ENCODE measurements around the gene ORC5.

The ORC5 gene

GRCh38 chr7:104124469-104124868, 83.3 kb downstream of the ORC5 start:
- DNase-seq: no peak

- DNase-seq: no peak
Measured at GRCh38 chr7:104123786-104124185, 84.0 kb downstream of the ORC5 start.

- no peak for DNase-seq
Measured at GRCh38 chr7:104113788-104114187, 94.0 kb downstream of the ORC5 start.

- DNase-seq: no peak
Measured at GRCh38 chr7:104112623-104113022, 95.2 kb downstream of the ORC5 start.

GRCh38 chr7:104111271-104111670, 96.5 kb downstream of the ORC5 start:
- no peak for DNase-seq

- no peak for DNase-seq
Measured at GRCh38 chr7:104106108-104106905, 101.5 kb downstream of the ORC5 start.

- no peak for DNase-seq
Measured at GRCh38 chr7:104098890-104099289, 108.9 kb downstream of the ORC5 start.

GRCh38 chr7:104096683-104097082, 111.1 kb downstream of the ORC5 start:
- no peak for DNase-seq

- DNase-seq: no peak
Measured at GRCh38 chr7:104093127-104093526, 114.7 kb downstream of the ORC5 start.

- no peak for DNase-seq
Measured at GRCh38 chr7:104091242-104091641, 116.6 kb downstream of the ORC5 start.

GRCh38 chr7:104089612-104090011, 118.2 kb downstream of the ORC5 start:
- peak; percentile 24 for DNase-seq

GRCh38 chr7:104089061-104089460, 118.8 kb downstream of the ORC5 start:
- DNase-seq: no peak
